ENCODE measurements around the gene NRSN2.

GRCh38 chr20:403582-403957, 56.7 kb downstream of the NRSN2 start:
- TF ChIP-seq CTCF (IDR thresholded peaks at IDR 0.05 in 2 of 3, conservative IDR thresholded peaks at IDR 0.05 in 1 of 3; ENCODE audit: borderline replicate concordance in 1 of 3, insufficient read depth in 1 of 3, low read depth in 2 of 3, low read length in 2 of 3) (no peak), EZH2phosphoT487 (IDR thresholded peaks at IDR 0.05; ENCODE audit: borderline replicate concordance) (no peak), POLR2AphosphoS5 (IDR thresholded peaks at IDR 0.05; ENCODE audit: low read depth, low read length) (no peak), EZH2 (IDR thresholded peaks at IDR 0.05) (no peak), POLR2A (IDR thresholded peaks at IDR 0.05; ENCODE audit: borderline replicate concordance, extremely low read depth, insufficient read depth, insufficient read length) (no peak), ZFX (IDR thresholded peaks at IDR 0.05) (no peak), JUND (IDR thresholded peaks at IDR 0.05) (no peak), EGR1 (IDR thresholded peaks at IDR 0.05; ENCODE audit: low read depth) (no peak)
